ENCODE results near the gene TTC39B. TPM values are rescaled to one million over a fixed set of nuclear protein-coding genes. Genes with fewer than 3 reads are reported as not detected.

The TTC39B gene
- total and polyA plus RNA-seq, 4 donors, result 1.8 to 11.7 (median 2.8) TPM

DNA sequence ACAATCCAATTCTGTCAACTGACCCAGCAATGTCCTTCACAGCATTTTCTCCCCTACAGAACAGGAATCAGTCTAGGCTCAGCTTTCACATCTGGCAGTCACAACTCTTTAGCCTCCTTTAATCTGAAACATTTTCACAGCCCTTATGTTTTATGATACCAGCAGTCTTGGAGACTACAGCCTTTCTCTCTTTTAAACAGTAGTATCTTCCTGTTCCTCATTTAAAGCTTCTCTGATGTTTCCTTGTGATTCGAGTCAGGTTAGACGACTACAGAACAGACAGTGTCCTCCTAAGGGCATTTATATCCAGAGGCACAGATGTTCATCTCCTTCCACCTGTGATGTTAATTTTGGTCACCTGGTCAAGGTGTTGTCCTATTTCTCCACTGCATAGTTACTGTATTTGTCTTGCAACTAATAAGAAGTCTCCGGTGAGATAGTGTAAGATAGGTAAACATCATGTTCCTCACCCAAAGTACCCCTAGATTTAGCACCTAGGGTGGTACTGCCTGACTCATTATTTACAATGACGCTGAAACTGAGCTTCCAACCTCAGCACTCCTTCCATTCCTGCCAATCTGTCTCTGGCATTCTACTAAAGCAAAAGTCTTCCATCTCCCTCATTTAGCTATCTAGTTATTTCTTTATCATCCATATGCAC, 20.7 kb downstream of the TTC39B start (continued):
- TF ChIP-seq, protein P1, sequence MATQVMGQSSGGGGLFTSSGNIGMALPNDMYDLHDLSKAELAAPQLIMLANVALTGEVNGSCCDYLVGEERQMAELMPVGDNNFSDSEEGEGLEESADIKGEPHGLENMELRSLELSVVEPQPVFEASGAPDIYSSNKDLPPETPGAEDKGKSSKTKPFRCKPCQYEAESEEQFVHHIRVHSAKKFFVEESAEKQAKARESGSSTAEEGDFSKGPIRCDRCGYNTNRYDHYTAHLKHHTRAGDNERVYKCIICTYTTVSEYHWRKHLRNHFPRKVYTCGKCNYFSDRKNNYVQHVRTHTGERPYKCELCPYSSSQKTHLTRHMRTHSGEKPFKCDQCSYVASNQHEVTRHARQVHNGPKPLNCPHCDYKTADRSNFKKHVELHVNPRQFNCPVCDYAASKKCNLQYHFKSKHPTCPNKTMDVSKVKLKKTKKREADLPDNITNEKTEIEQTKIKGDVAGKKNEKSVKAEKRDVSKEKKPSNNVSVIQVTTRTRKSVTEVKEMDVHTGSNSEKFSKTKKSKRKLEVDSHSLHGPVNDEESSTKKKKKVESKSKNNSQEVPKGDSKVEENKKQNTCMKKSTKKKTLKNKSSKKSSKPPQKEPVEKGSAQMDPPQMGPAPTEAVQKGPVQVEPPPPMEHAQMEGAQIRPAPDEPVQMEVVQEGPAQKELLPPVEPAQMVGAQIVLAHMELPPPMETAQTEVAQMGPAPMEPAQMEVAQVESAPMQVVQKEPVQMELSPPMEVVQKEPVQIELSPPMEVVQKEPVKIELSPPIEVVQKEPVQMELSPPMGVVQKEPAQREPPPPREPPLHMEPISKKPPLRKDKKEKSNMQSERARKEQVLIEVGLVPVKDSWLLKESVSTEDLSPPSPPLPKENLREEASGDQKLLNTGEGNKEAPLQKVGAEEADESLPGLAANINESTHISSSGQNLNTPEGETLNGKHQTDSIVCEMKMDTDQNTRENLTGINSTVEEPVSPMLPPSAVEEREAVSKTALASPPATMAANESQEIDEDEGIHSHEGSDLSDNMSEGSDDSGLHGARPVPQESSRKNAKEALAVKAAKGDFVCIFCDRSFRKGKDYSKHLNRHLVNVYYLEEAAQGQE (IDR thresholded peaks at IDR 0.05), result no peak
- TF ChIP-seq, protein P2, sequence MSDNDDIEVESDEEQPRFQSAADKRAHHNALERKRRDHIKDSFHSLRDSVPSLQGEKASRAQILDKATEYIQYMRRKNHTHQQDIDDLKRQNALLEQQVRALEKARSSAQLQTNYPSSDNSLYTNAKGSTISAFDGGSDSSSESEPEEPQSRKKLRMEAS (IDR thresholded peaks at IDR 0.05), result no peak
- no peak for TF ChIP-seq RXRA (IDR thresholded peaks at IDR 0.05)
- TF ChIP-seq, protein P3, sequence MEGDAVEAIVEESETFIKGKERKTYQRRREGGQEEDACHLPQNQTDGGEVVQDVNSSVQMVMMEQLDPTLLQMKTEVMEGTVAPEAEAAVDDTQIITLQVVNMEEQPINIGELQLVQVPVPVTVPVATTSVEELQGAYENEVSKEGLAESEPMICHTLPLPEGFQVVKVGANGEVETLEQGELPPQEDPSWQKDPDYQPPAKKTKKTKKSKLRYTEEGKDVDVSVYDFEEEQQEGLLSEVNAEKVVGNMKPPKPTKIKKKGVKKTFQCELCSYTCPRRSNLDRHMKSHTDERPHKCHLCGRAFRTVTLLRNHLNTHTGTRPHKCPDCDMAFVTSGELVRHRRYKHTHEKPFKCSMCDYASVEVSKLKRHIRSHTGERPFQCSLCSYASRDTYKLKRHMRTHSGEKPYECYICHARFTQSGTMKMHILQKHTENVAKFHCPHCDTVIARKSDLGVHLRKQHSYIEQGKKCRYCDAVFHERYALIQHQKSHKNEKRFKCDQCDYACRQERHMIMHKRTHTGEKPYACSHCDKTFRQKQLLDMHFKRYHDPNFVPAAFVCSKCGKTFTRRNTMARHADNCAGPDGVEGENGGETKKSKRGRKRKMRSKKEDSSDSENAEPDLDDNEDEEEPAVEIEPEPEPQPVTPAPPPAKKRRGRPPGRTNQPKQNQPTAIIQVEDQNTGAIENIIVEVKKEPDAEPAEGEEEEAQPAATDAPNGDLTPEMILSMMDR (IDR thresholded peaks at IDR 0.05; ENCODE audit: low read depth, low read length, missing input control), result no peak
- TF ChIP-seq, protein P4, sequence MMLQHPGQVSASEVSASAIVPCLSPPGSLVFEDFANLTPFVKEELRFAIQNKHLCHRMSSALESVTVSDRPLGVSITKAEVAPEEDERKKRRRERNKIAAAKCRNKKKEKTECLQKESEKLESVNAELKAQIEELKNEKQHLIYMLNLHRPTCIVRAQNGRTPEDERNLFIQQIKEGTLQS (IDR thresholded peaks at IDR 0.05), result no peak

DNA sequence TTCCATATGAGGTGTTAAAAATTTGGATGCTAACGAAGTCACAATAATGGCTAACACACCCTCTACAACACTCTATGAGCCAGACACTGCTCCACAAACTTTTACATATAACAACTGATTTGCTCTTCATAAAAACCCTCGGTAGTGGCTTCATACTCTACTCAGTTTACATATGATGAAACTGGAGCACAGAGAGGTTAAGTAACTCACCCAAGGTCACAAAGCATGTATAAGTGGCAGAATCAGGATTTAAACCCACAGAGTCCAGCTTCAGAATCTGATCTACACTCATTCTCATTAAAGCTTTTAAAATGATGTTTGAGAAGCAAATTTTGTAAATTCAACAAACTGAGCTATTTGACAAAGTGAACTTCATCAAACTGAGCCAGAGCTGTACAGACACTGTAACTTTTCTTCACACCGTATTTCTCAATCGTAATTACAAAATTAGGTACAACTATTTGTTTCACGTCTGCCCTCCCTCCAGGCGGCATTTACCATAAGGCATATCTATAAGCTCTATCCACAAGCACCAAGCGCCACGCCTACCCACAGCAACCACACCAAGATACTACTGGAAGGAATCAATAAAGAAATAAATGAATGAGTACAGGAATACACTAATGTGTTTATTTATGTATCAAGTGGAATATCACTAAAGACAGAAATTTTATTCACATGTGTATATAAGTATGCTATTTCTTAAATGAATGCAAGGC, 24.3 kb downstream of the TTC39B start:
- H3K9ac ChIP-seq (ENCODE audit: low read depth in 1 of 2, low read length in 2 of 2), result no peak overlapping the region
- TF ChIP-seq HNF4A (conservative IDR thresholded peaks at IDR 0.05), result no peak
- TF ChIP-seq HNF4G (IDR thresholded peaks at IDR 0.05), result no peak
- TF ChIP-seq, protein P4 (IDR thresholded peaks at IDR 0.05), result no peak
- TF ChIP-seq, protein P5, sequence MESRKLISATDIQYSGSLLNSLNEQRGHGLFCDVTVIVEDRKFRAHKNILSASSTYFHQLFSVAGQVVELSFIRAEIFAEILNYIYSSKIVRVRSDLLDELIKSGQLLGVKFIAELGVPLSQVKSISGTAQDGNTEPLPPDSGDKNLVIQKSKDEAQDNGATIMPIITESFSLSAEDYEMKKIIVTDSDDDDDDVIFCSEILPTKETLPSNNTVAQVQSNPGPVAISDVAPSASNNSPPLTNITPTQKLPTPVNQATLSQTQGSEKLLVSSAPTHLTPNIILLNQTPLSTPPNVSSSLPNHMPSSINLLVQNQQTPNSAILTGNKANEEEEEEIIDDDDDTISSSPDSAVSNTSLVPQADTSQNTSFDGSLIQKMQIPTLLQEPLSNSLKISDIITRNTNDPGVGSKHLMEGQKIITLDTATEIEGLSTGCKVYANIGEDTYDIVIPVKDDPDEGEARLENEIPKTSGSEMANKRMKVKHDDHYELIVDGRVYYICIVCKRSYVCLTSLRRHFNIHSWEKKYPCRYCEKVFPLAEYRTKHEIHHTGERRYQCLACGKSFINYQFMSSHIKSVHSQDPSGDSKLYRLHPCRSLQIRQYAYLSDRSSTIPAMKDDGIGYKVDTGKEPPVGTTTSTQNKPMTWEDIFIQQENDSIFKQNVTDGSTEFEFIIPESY (IDR thresholded peaks at IDR 0.05), result no peak
- TF ChIP-seq, protein P3 (IDR thresholded peaks at IDR 0.05; ENCODE audit: low read depth, low read length, missing input control), result no peak
- TF ChIP-seq, protein P1 (IDR thresholded peaks at IDR 0.05), result no peak
- TF ChIP-seq GABPA (IDR thresholded peaks at IDR 0.05 in 1 of 2, conservative IDR thresholded peaks at IDR 0.05 in 1 of 2), result no peak
- TF ChIP-seq JUND (IDR thresholded peaks at IDR 0.05), result no peak
- TF ChIP-seq, protein P2 (IDR thresholded peaks at IDR 0.05), result no peak
- TF ChIP-seq TAF1 (conservative IDR thresholded peaks at IDR 0.05), result no peak
- TF ChIP-seq RXRA (IDR thresholded peaks at IDR 0.05), result no peak
- no peak for TF ChIP-seq YY1 (IDR thresholded peaks at IDR 0.05)
- no peak for TF ChIP-seq EGR1 (IDR thresholded peaks at IDR 0.05; ENCODE audit: low read depth in 2 of 2)
- TF ChIP-seq FOXA1 (IDR thresholded peaks at IDR 0.05), result no peak
- no peak for TF ChIP-seq NR2F2 (IDR thresholded peaks at IDR 0.05)
- TF ChIP-seq SP1 (IDR thresholded peaks at IDR 0.05), result no peak
- no peak for TF ChIP-seq RAD21 (IDR thresholded peaks at IDR 0.05)
- H3K36me3 ChIP-seq (ENCODE audit: control insufficient read depth in 4 of 4, insufficient read depth in 3 of 4, low read depth in 1 of 4, low read length in 3 of 4), result no peaks in the 10 kb centered on the region
- no peak overlapping the region for H3K4me3 ChIP-seq (ENCODE audit: low read depth in 1 of 3, low read length in 3 of 3)
- DNase-seq (ENCODE audit: low spot score), result no peak
- WGBS, result 80% methylated on average over 8 of the region's 8 CpGs
- peaks cover 1 to 33% (median 18%) of the 10 kb centered on the region in 4 donors for H3K4me1 ChIP-seq (ENCODE audit: control insufficient read depth in 4 of 4, insufficient read depth in 4 of 4, low read length in 3 of 4)
- no peaks in the 10 kb centered on the region for H3K27me3 ChIP-seq (ENCODE audit: control insufficient read depth in 4 of 4, insufficient read depth in 4 of 4, low read length in 3 of 4)
- H3K27ac ChIP-seq (ENCODE audit: low read depth in 1 of 2, low read length in 2 of 2), result no peak overlapping the region
- H3K9me3 ChIP-seq (ENCODE audit: control insufficient read depth in 4 of 4, low read length in 3 of 4), result no peaks in the 10 kb centered on the region
